Neural crest cell (in vitro differentiated cells): ENCODE results near the gene KIRREL1. TPM values are rescaled to one million over a fixed set of nuclear protein-coding genes. Genes with fewer than 3 reads are reported as not detected.

Source experiments
- DNase-seq: peaks from one replicate; pipeline ENCODE4 v3.0.0; 2021; ENCODE audit warnings: low read depth, mixed read lengths, low spot score
- H3K27ac Mint-ChIP-seq: one replicate; pipeline ENCODE4 v1.8.0; 2021; ENCODE audit warnings: mild to moderate bottlenecking, mixed read lengths; ENCODE audit not compliant: unreplicated experiment
- H3K27me3 Mint-ChIP-seq: 2 replicates; pipeline ENCODE4 v1.8.0; 2021; ENCODE audit warnings: low read depth, mild to moderate bottlenecking, mixed read lengths
- H3K36me3 Mint-ChIP-seq: 2 replicates; pipeline ENCODE4 v1.8.0; 2021; ENCODE audit warnings: low read depth, mild to moderate bottlenecking, mixed read lengths
- H3K4me1 Mint-ChIP-seq: 2 replicates; pipeline ENCODE4 v1.8.0; 2021; ENCODE audit warnings: mixed read lengths
- H3K4me3 Mint-ChIP-seq: one replicate; pipeline ENCODE4 v1.8.0; 2021; ENCODE audit warnings: mild to moderate bottlenecking, mixed read lengths
- H3K9me3 Mint-ChIP-seq: 2 replicates; pipeline ENCODE4 v1.8.0; 2021; ENCODE audit warnings: mixed read lengths
- CTCF ChIP-seq: fragments of 200-600 bp; sonication (generic); conservative IDR thresholded peaks from 2 replicates; pipeline ENCODE4 v1.5.0; 2021; ENCODE audit warnings: antibody characterized with exemption, mild to moderate bottlenecking
- total RNA-seq: library from RNA; stranded (reverse); gene quantifications from 2 replicates; pipeline ENCODE4 v1.2.1, GENCODE V29; 2021

Gene KIRREL1
- total RNA-seq, 1 donor from 2014 or later, result 64.9 TPM

- Mint-ChIP-seq H3K36me3 (no peaks in the 10 kb centered on the region), H3K27me3 (peaks cover 19% of the 10 kb centered on the region), H3K27ac (no peak overlapping the region), H3K9me3 (peaks cover 4% of the 10 kb centered on the region), H3K4me3 (peak overlapping the region; percentile 29), H3K4me1 (peaks cover 58% of the 10 kb centered on the region)
- DNase-seq, result no peak
- no peak for TF ChIP-seq CTCF
These were observed 112.1 kb downstream of the KIRREL1 start for GRCh38 chr1:158105352-158106095.

GRCh38 chr1:158107916-158108315 lies 114.5 kb downstream of the KIRREL1 start:
- H3K36me3 Mint-ChIP-seq, result no peaks in the 10 kb centered on the region
- peaks cover 39% of the 10 kb centered on the region for H3K4me1 Mint-ChIP-seq
- no peak overlapping the region for H3K27ac Mint-ChIP-seq
- no peak for DNase-seq
- no peak for TF ChIP-seq CTCF
- no peak overlapping the region for H3K4me3 Mint-ChIP-seq
- peaks cover 4% of the 10 kb centered on the region for H3K9me3 Mint-ChIP-seq
- peaks cover 25% of the 10 kb centered on the region for H3K27me3 Mint-ChIP-seq

- TF ChIP-seq CTCF, result peak; percentile 69
- Mint-ChIP-seq H3K36me3 (no peaks in the 10 kb centered on the region), H3K4me1 (peaks cover 24% of the 10 kb centered on the region), H3K27me3 (peaks cover 27% of the 10 kb centered on the region), H3K9me3 (peaks cover 4% of the 10 kb centered on the region), H3K4me3 (peak overlapping the region; percentile 85), H3K27ac (no peak overlapping the region)
- DNase-seq, result peak; percentile 61
These were observed 119.7 kb downstream of the KIRREL1 start for GRCh38 chr1:158112994-158113758.

GRCh38 chr1:158113759-158114127 lies 120.3 kb downstream of the KIRREL1 start:
- no peak for DNase-seq
- Mint-ChIP-seq H3K36me3 (no peaks in the 10 kb centered on the region), H3K4me3 (peak overlapping the region; percentile 85), H3K27me3 (peaks cover 32% of the 10 kb centered on the region), H3K9me3 (peaks cover 4% of the 10 kb centered on the region), H3K27ac (no peak overlapping the region), H3K4me1 (peaks cover 30% of the 10 kb centered on the region)
- TF ChIP-seq CTCF, result no peak

GRCh38 chr1:158115126-158115525 lies 121.7 kb downstream of the KIRREL1 start:
- H3K4me1 Mint-ChIP-seq, result peaks cover 31% of the 10 kb centered on the region
- TF ChIP-seq CTCF, result no peak
- H3K27ac Mint-ChIP-seq, result no peak overlapping the region
- peaks cover 40% of the 10 kb centered on the region for H3K27me3 Mint-ChIP-seq
- no peak overlapping the region for H3K4me3 Mint-ChIP-seq
- H3K9me3 Mint-ChIP-seq, result no peaks in the 10 kb centered on the region
- DNase-seq, result no peak
- H3K36me3 Mint-ChIP-seq, result no peaks in the 10 kb centered on the region
